Stimulated activated CD8-positive, alpha-beta memory T cell treated with anti-CD3 and anti-CD28 coated beads, Interleukin-15, amount 100 ng/mL, for 1 hour (primary cell): ENCODE data around the gene DYNLT1.

Source experiments
- DNase-seq: peaks from one replicate; pipeline ENCODE4 v3.0.0-alpha.2; 2020; ENCODE audit warnings: low read depth

The DYNLT1 gene

GRCh38 chr6:158596861-158597260, 47.7 kb downstream of the DYNLT1 start:
- DNase-seq: no peak

- DNase-seq: no peak
These were observed 49.3 kb downstream of the DYNLT1 start for GRCh38 chr6:158595223-158595622.

GRCh38 chr6:158593670-158594069, 50.9 kb downstream of the DYNLT1 start:
- no peak for DNase-seq

- DNase-seq: no peak
These were observed 52.7 kb downstream of the DYNLT1 start for GRCh38 chr6:158591810-158592209.

GRCh38 chr6:158591134-158591809, 53.3 kb downstream of the DYNLT1 start:
- DNase-seq: no peak

GRCh38 chr6:158589366-158589765, 55.2 kb downstream of the DYNLT1 start:
- no peak for DNase-seq

GRCh38 chr6:158586652-158587051, 57.9 kb downstream of the DYNLT1 start:
- DNase-seq: no peak
